SJCRH30 (cell line): ENCODE measurements around the gene RIT2. TPM values are rescaled to one million over a fixed set of nuclear protein-coding genes. Genes with fewer than 3 reads are reported as not detected.
A peak's percentile ranks its signal among the peaks of the same experiment; 100 is the strongest.
"Not testable (repeated sequence)": the region's sequence is repeated elsewhere in the genome, so short reads cannot be mapped to it uniquely, and the experiment has no call there.

Source experiments
- DNase-seq, 2 experiments: peaks; one replicate each; pipeline ENCODE4 v3.0.0-alpha.2; 2015 to 2020
- H3K27ac ChIP-seq: fragments of 250-450 bp; sonication (Bioruptor Pico); 2 replicates; pipeline ENCODE4 v1.5.1; 2020; ENCODE audit warnings: mild to moderate bottlenecking, moderate library complexity
- H3K27me3 ChIP-seq: fragments of 250-450 bp; sonication (Bioruptor Pico); 2 replicates; pipeline ENCODE4 v1.5.1; 2020; ENCODE audit warnings: mild to moderate bottlenecking, moderate library complexity
- H3K36me3 ChIP-seq: fragments of 250-450 bp; sonication (Bioruptor Pico); 2 replicates; pipeline ENCODE4 v1.5.1; 2020; ENCODE audit warnings: mild to moderate bottlenecking, moderate library complexity
- H3K4me1 ChIP-seq: fragments of 250-450 bp; sonication (Bioruptor Pico); 2 replicates; pipeline ENCODE4 v1.5.1; 2020; ENCODE audit warnings: mild to moderate bottlenecking, moderate library complexity
- H3K4me3 ChIP-seq: fragments of 250-450 bp; sonication (Bioruptor Pico); 2 replicates; pipeline ENCODE4 v1.5.1; 2020; ENCODE audit warnings: mild to moderate bottlenecking, moderate library complexity
- H3K9me3 ChIP-seq: fragments of 250-450 bp; sonication (Bioruptor Pico); replicated peaks from 2 replicates; pipeline ENCODE4 v1.5.1; 2020; ENCODE audit warnings: mild to moderate bottlenecking, moderate library complexity
- total RNA-seq: library from RNA; depleted of rRNA; stranded (reverse); fragments of >200 nt; shearing (Covaris generic); gene quantifications from 2 replicates; pipeline ENCODE4 v1.2.3, GENCODE V29; 2014

Gene RIT2
- total RNA-seq, 1 experiment from 2014 or later = not detected

GRCh38 chr18:42830936-42831335, 284.5 kb downstream of the RIT2 start:
- H3K27ac ChIP-seq = no peak overlapping the region
- DNase-seq = no peak
- H3K36me3 ChIP-seq = no peaks in the 10 kb centered on the region
- H3K4me1 ChIP-seq = no peaks in the 10 kb centered on the region
- no peaks in the 10 kb centered on the region for H3K27me3 ChIP-seq
- no peaks in the 10 kb centered on the region for H3K9me3 ChIP-seq
- H3K4me3 ChIP-seq = no peak overlapping the region

DNA sequence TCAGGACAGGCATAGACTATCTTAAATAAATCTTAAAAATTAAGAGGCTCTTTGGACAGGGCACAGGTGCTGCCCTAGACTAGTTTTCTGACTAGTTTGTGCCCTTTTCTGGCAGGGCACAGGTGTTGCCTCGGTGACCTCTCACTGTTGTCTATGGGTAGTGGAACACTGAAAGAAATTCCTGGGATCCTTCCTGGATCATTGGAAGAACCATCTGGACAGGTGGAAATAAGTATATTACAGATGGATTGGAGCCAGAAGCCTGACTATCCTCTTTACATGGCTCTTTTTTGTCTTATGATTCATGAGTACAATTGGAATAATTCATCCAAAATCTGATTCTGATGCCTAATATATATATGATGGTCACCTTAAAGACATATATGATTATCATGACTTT, 286.6 kb downstream of the RIT2 start:
- Histone ChIP-seq H3K4me3 (no peak overlapping the region), H3K27me3 (no peaks in the 10 kb centered on the region), H3K9me3 (no peaks in the 10 kb centered on the region), H3K36me3 (no peaks in the 10 kb centered on the region), H3K4me1 (no peaks in the 10 kb centered on the region), H3K27ac (no peak overlapping the region)
- DNase-seq = no peak

- Histone ChIP-seq H3K9me3 (no peaks in the 10 kb centered on the region), H3K27ac (no peak overlapping the region), H3K4me1 (no peaks in the 10 kb centered on the region), H3K36me3 (no peaks in the 10 kb centered on the region), H3K4me3 (no peak overlapping the region), H3K27me3 (no peaks in the 10 kb centered on the region)
- no peak for DNase-seq
These were observed 291.3 kb downstream of the RIT2 start for GRCh38 chr18:42824178-42824577.

DNA sequence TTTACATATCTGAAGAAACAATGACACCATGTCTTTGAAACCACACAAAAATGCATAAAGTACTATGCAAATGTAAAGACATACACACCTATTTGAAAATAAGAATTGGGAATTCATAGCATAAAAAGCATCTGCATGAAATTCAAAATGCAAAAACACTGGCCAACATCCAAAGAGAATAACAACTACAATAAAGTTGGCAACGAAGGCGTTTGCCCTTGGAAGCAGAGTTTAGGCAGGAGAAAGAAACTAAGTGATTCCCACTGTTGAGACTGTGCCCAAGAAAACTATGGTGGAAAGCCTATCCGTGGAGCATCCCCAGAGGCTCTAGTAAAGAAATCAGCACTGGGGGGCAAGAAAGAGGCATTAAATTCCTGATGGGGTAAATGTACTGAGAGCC, 292.8 kb downstream of the RIT2 start:
- Histone ChIP-seq H3K27me3 (no peaks in the 10 kb centered on the region), H3K9me3 (no peaks in the 10 kb centered on the region), H3K4me1 (no peaks in the 10 kb centered on the region), H3K4me3 (no peak overlapping the region), H3K27ac (no peak overlapping the region), H3K36me3 (no peaks in the 10 kb centered on the region)
- DNase-seq = no peak

GRCh38 chr18:42821492-42821891, 294.0 kb downstream of the RIT2 start:
- Histone ChIP-seq H3K36me3 (no peaks in the 10 kb centered on the region), H3K27ac (no peak overlapping the region), H3K4me3 (no peak overlapping the region), H3K27me3 (no peaks in the 10 kb centered on the region), H3K4me1 (no peaks in the 10 kb centered on the region), H3K9me3 (no peaks in the 10 kb centered on the region)
- DNase-seq = no peak

DNA sequence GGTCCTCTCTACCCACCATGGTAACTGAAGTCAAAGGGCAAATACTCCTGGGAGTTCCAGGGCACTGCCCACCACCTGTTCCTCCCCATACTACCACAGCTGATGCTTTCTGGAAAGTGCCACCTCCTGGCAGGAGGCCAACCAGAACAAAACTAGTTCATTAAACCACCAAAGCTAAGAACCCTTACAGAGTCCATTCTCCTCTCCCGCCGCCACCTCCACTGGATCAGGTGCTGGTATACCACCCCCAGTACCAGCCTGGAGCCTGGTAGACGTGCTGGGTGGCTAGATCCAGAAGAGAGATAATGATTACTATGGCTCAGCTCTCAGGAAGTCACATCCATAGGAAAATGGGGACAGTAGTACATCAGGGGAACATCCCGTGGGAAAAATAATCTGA, 300.9 kb downstream of the RIT2 start:
- Histone ChIP-seq H3K9me3 (no peaks in the 10 kb centered on the region), H3K4me3 (no peak overlapping the region), H3K36me3 (no peaks in the 10 kb centered on the region), H3K27me3 (no peaks in the 10 kb centered on the region), H3K4me1 (no peaks in the 10 kb centered on the region), H3K27ac (no peak overlapping the region)
- DNase-seq = peak in 1 of 2 experiments; percentile 8

DNA sequence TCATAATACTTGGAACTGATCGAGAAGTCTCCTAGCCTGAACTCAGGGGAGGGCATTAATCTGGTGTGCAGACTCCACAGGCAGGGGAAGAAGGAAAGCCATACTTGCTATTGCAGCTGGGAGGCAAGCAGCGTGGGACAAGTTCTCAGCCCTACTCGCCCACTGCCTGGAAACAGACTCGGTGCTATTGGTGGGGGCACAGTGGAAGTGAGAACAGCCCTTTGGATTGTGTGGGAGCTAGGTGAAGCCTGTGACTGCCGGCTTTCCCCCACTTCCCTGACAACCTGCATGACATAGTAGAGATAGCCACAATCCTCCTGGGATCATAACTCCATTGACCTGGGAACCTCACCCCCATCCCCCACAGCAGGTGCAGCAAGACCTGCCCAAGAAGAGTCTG, 301.3 kb downstream of the RIT2 start:
- Histone ChIP-seq H3K4me1 (no peaks in the 10 kb centered on the region), H3K27me3 (no peaks in the 10 kb centered on the region), H3K27ac (no peak overlapping the region), H3K9me3 (no peaks in the 10 kb centered on the region), H3K36me3 (no peaks in the 10 kb centered on the region), H3K4me3 (no peak overlapping the region)
- DNase-seq = no peak

DNA sequence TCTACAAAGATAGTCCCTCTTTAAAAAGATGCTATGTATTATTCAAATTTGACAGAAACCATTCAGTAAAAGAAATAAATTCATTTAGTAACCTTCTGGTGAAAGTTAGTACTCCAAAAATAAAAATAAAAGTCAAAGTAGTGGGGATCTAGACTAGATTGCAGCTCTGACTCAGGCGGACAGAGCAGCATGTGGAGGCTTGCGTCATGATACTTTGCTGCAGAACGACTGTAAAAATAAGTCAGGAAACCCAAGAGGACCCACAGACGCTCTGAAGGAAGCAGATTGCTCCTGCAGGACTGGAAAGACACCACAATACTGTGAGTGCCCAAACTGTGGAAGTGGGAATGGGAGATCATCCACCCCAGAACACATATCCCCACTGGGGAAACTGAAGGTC, 301.9 kb downstream of the RIT2 start:
- no peak for DNase-seq
- H3K36me3 ChIP-seq = no peaks in the 10 kb centered on the region
- no peaks in the 10 kb centered on the region for H3K4me1 ChIP-seq
- H3K27ac ChIP-seq = no peak overlapping the region
- H3K27me3 ChIP-seq = no peaks in the 10 kb centered on the region
- H3K9me3 ChIP-seq = no peaks in the 10 kb centered on the region
- H3K4me3 ChIP-seq = no peak overlapping the region

DNA sequence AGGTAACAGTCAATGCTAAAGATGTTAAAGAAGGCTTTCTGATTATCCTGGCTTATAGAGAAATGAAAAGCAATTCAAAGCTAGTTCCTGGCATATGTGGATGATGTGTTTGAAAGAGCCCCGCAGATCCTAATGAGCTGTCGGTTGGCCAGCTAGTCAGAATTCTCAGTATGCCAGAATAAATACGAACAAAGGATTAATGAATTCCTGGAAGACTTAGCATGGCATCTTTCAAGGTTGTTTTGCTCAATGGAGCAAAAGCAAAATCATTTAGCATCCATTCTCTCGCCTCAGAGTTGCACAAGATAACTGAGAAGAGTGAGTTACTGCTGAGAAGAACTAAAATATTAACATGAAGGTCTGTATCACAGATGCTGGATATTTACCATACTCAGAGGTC, 307.6 kb downstream of the RIT2 start:
- H3K27ac ChIP-seq = no peak overlapping the region
- no peaks in the 10 kb centered on the region for H3K9me3 ChIP-seq
- H3K4me1 ChIP-seq = no peaks in the 10 kb centered on the region
- no peaks in the 10 kb centered on the region for H3K36me3 ChIP-seq
- H3K4me3 ChIP-seq = no peak overlapping the region
- no peak for DNase-seq
- H3K27me3 ChIP-seq = no peaks in the 10 kb centered on the region

DNA sequence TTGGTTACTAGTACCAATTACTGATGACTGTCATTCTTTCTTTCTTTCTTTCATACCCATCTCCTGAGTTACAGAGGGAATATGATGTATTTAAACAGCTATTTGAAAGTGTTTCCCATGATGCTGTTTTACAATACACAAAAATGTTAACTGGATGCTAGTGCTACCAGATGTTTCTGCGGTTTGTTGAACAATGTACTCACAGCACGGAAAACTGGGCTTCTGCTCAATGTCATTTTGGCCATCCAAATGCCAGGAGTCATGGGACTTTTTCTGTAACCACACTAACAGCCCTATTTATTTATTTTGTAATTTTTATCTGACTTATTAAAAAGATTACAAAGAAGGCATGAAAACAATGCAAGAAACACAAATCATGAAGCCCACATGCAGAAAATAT, 313.8 kb downstream of the RIT2 start:
- no peak overlapping the region for H3K27ac ChIP-seq
- no peak for DNase-seq
- H3K9me3 ChIP-seq = no peaks in the 10 kb centered on the region

GRCh38 chr18:42798606-42799170, 316.8 kb downstream of the RIT2 start:
- Histone ChIP-seq H3K36me3 (no peaks in the 10 kb centered on the region), H3K27ac (no peak overlapping the region), H3K4me3 (no peak overlapping the region), H3K27me3 (no peaks in the 10 kb centered on the region), H3K9me3 (no peaks in the 10 kb centered on the region), H3K4me1 (no peaks in the 10 kb centered on the region)
- peak in 1 of 2 experiments; percentile 1 for DNase-seq

More for the DNA sequence above, 313.8 kb downstream of the RIT2 start:
- no peaks in the 10 kb centered on the region for H3K4me1 ChIP-seq
- H3K27me3 ChIP-seq = no peaks in the 10 kb centered on the region
- H3K4me3 ChIP-seq = no peak overlapping the region
- H3K36me3 ChIP-seq = no peaks in the 10 kb centered on the region

DNA sequence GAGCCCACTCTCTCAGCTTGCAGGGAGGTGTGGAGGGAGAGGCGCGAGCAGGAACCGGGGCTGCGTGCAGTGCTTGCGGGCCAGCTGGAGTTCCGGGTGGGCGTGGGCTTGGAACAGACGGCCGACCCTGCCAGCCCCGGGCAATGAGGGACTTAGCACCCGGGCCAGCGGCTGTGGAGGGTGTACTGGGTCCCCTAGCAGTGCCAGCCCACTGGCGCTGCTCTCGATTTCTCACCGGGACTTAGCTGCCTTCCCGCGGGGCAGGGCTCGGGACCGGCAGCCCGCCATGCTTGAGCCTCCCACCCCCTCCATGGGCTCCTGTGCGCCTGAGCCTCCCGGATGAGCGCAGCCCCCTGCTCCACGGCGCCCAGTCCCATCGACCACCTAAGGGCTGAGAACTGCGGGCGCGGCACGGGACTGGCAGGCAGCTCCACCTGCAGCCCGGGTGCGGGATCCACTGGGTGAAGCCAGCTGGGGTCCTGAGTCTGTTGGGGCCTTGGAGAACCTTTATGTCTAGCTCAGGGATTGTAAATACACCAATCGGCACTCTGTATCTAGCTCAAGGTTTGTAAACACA, 320.2 kb downstream of the RIT2 start:
- H3K27ac ChIP-seq, DNase-seq, H3K27me3 ChIP-seq, H3K9me3 ChIP-seq, H3K36me3 ChIP-seq, H3K4me3 ChIP-seq, H3K4me1 ChIP-seq: not testable (repeated sequence)

GRCh38 chr18:42792731-42793130, 322.8 kb downstream of the RIT2 start:
- no peaks in the 10 kb centered on the region for H3K4me1 ChIP-seq
- H3K9me3 ChIP-seq = no peaks in the 10 kb centered on the region
- no peak for DNase-seq
- no peaks in the 10 kb centered on the region for H3K27me3 ChIP-seq
- H3K4me3 ChIP-seq = no peak overlapping the region
- H3K27ac ChIP-seq = no peak overlapping the region
- H3K36me3 ChIP-seq = no peaks in the 10 kb centered on the region

- no peak for DNase-seq
- Histone ChIP-seq H3K36me3 (no peaks in the 10 kb centered on the region), H3K27me3 (no peaks in the 10 kb centered on the region), H3K9me3 (no peaks in the 10 kb centered on the region), H3K4me3 (no peak overlapping the region), H3K4me1 (no peaks in the 10 kb centered on the region), H3K27ac (no peak overlapping the region)
These were observed 330.9 kb downstream of the RIT2 start for GRCh38 chr18:42784632-42785031.

GRCh38 chr18:42782929-42783328, 332.6 kb downstream of the RIT2 start:
- no peaks in the 10 kb centered on the region for H3K27me3 ChIP-seq
- H3K36me3 ChIP-seq = no peaks in the 10 kb centered on the region
- no peaks in the 10 kb centered on the region for H3K4me1 ChIP-seq
- no peak for DNase-seq
- H3K9me3 ChIP-seq = no peaks in the 10 kb centered on the region
- no peak overlapping the region for H3K27ac ChIP-seq
- H3K4me3 ChIP-seq = no peak overlapping the region

- peak in 1 of 2 experiments; percentile 4 for DNase-seq
- H3K4me3 ChIP-seq = no peak overlapping the region
- H3K9me3 ChIP-seq = no peaks in the 10 kb centered on the region
- no peaks in the 10 kb centered on the region for H3K27me3 ChIP-seq
- no peaks in the 10 kb centered on the region for H3K4me1 ChIP-seq
- H3K36me3 ChIP-seq = no peaks in the 10 kb centered on the region
- no peak overlapping the region for H3K27ac ChIP-seq
These were observed 334.1 kb downstream of the RIT2 start for GRCh38 chr18:42781298-42781815.
